SK-MEL-5 (cell line): ENCODE measurements around the gene TRAF6. TPM values are rescaled to one million over a fixed set of nuclear protein-coding genes. Genes with fewer than 3 reads are reported as not detected.
"Not testable (repeated sequence)": the region's sequence is repeated elsewhere in the genome, so short reads cannot be mapped to it uniquely, and the experiment has no call there.

Experiments used
- DNase-seq: peaks from one replicate; pipeline ENCODE4 v3.0.0-alpha.2; 2016; ENCODE audit warnings: low read depth, low spot score
- in situ Hi-C: cut with HindIII; loops from 2 replicates; pipeline ENCODE4 v1.10.0; 2016; ENCODE audit warnings: low sequenced_read_pairs, high pct_unique_total_duplicates, low pct_unique_long_range_greater_than_20kb
- polyA plus RNA-seq, 2 experiments: library from polyadenylated mRNA; depleted of rRNA; stranded (reverse); fragments of >200 nt; gene quantifications; 2 replicates each; pipeline ENCODE4 v1.2.3, GENCODE V29; 2015
- total RNA-seq: library from RNA; depleted of rRNA; stranded (reverse); fragments of >200 nt; shearing (Covaris generic); gene quantifications from 2 replicates; pipeline ENCODE4 v1.2.3, GENCODE V29; 2014; rRNA removed

Gene TRAF6, protein sequence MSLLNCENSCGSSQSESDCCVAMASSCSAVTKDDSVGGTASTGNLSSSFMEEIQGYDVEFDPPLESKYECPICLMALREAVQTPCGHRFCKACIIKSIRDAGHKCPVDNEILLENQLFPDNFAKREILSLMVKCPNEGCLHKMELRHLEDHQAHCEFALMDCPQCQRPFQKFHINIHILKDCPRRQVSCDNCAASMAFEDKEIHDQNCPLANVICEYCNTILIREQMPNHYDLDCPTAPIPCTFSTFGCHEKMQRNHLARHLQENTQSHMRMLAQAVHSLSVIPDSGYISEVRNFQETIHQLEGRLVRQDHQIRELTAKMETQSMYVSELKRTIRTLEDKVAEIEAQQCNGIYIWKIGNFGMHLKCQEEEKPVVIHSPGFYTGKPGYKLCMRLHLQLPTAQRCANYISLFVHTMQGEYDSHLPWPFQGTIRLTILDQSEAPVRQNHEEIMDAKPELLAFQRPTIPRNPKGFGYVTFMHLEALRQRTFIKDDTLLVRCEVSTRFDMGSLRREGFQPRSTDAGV
- total RNA-seq, result 9.6 TPM in 2 replicates
- 3.3 and 5.2 TPM in 2 replicates for polyA plus RNA-seq (2015; cell fraction: cytosol; rRNA removed)
- 15.9 and 17.2 TPM in 2 replicates for polyA plus RNA-seq (2015; cell fraction: nucleus; rRNA removed)

DNA sequence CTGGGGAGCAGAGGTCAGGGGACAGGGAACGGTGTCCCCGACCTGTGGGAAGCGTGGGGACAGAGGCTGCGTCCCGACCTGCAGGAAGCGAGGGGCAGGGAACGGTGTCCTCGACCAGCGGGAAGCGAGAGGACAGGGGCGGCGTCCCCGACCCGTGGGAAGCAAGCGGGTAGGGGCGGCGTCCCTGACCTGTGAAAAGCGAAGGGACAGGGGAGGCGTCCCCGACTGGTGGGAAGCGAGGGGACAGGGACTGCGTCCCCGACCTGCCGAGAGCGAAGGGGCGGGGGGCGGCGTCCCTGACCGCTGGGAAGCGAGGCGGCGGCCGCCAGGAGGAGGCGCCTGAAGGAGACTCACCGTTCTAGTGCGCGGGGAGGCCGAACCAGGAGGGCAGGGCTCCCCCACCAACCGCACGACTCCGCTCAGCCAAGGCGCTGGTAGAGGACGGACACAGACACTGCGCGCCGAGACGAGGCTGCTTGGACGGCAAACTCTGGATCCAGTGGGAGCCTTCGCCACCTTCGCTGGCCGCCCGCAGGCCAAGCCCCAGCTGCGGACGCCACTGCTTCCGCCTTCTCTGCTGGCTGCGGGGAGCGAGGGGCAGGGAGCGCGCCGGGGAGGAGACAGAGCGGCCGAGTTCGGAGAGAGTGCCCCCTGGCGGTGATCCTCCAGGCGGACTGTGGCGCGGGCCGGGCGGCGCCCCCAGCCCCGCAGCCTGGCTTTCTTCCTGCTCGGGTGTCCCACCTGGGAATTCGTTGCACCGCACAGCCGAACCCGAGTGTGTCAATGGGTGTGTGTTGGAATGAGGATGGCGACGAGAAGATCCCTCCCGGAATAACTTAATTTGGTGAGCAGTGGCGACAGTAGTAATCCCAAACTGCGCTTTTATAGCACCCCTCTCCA is at the start of gene TRAF6:
Gene TRAF6, minus strand, starts transcription at position 579 of the 900 bp plus-strand sequence. CDS start 8,757 bp downstream, outside the sequence.
- DNase-seq, result peak; percentile 87
- in situ Hi-C loops, result no loop called here

DNA sequence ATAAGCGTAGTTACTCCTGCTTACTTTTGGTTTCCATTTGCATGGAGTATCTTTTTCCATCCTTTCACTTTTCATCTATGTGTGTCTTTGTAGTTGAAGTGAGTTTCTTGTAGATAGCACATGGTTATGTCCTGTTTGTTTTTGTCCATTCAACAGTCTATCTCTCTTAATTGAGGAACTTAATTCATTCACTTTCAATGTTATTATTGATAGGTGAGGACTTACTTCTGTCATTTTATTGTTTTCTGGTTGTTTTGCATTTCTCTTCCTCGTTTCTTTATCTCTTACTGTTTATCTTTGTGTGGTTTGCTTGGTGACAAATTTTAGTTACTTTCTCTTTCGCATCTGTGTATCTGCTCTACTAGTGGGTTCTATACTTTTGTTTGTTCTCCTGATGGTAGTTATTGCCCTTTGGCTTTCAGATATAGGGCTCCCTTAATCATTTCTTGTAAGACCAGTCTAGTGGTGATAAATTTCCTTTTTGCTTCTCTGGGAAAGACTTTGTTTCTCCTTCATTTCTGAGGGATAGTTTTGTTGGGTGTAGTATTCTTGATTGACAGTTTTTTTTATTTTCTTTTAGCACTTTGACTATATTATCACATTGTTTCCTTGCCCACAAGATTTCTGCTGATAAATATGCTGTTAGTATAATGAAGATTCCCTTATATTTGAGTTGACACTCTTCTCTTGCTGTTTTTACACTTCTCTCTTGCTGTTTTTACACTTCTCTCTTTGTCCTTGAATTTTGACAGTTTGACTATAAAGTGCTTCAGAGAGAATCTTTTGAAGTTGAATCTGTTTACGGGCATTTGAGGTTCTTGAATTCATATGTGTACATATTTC is 48.7 kb upstream of the TRAF6 start:
- in situ Hi-C loops, result no loop called here
- no peak for DNase-seq

- no peak for DNase-seq
- in situ Hi-C loops, result no loop called here
These were observed 47.9 kb upstream of the TRAF6 start for GRCh38 chr11:36557991-36558390.

DNA sequence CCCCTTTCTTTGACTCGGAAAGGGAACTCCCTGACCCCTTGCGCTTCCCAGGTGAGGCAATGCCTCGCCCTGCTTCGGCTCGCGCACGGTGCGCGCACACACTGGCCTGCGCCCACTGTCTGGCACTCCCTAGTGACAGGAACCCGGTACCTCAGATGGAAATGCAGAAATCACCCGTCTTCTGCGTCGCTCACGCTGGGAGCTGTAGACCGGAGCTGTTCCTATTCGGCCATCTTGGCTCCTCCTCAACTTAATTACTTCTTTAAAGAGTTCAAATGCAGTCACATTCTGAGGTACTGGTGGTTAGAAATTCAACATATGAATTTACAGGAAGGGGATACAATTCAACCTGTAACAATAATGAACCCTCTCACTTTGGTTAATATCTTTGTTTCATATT is 47.3 kb upstream of the TRAF6 start:
- in situ Hi-C loops, DNase-seq: not testable (repeated sequence)

DNA sequence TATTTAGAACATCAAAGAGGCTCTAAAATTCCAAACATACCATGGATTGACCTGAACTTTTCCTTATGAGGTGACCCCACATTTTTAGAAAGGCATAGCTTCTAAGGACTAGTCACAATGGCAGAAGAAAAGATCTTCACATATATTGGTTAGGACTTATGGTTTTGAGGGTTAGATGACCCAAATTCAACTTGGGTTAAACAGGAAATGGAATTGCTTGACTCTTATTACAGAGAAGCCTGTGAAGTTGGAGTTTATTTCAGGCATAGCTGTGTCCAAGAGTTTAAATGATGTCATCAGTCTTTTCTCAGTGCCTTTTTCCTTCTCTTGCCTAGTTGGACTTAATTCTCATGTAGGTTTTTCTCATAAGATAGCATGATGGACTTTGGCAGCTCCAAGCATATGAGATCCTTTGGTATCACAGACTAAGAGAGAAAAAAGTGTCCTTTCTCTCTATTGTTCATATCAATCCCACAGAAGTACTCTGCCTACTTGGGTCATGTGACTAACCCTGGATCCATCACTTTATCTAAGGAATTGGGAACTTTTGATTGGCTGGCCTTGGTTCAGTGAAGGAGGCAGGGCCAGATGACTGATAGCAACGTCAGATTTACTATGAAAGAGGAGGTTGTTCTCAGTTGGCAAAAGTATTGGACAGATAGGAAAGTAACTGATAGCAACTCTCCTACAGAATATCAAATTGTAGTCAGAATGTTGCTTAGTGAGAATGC is 40.5 kb upstream of the TRAF6 start:
- DNase-seq, result no peak
- in situ Hi-C loops, result no loop called here

GRCh38 chr11:36540998-36541397 is 30.9 kb upstream of the TRAF6 start:
- in situ Hi-C loops, result no loop called here
- peak; percentile 88 for DNase-seq

GRCh38 chr11:36534276-36534840 is 24.3 kb upstream of the TRAF6 start:
- in situ Hi-C loops, result no loop called here
- DNase-seq, result no peak

DNA sequence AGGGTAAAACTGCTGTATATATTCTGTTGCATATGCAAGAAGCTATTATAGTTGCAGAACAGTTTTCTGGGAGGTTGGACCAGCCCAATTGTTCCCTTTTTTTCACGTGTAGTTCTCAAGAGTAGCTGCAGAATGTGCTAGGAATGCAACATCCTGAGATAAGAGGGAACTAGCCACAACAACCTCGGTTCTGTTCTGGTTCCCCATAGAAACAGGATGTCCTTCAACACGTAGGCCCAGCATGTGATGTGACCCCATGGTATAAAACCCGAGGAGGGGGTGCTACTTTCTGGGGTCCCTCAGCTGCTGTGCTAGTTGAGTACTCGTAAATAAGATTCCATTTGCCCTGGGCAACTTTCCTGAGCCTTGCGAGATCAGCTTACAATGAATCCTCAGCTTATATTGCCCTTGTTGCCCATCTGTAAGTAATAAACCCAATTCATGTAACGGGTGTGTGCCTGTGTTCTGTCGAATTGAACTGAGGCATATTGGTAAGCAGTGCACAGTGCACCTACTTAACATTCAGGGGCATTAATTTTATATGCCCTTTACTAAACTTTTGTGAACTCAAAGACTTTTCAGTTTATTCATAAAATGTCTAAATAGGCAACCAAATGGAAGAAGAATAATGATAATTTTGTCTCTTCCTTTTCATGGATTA is 23.0 kb upstream of the TRAF6 start:
- in situ Hi-C loops, result no loop called here
- no peak for DNase-seq

DNA sequence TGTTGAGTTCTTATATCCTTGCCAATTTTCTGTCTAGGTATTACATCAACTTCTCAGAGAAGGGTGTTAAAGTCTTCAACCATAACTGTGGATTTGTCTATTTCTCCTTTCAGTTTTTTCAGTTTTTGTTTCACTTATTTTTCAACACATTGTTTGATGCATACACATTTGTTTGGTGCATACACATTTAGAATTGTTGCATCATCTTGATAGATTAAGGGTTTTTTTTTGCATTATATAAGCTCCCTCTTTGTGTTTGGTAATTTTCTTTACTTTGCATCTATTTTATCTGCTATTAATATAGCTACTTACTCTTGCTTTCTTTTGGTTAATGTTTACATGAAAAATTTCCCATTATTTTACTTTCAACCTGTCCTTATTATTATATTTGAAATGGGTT is 20.8 kb upstream of the TRAF6 start:
- no peak for DNase-seq
- in situ Hi-C loops, result no loop called here

DNA sequence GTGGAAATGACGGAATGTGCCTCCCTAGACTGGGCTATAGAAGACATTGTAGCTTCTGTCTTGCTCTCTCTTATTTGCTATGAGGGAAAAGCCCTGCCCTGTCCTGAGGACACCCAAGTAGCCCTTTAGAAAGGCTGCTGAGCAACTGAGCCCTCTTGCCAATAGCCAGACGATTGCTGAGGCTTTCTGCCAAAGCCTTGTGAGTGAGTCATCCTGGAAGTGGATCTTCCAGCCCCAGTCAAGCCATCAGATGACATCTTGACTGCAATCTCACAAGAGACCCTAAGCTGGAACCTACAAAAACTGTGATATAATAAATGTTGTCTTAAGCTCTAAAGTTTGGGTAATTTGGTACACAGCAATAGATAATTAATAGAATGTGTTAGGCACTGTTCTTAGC is 3.9 kb upstream of the TRAF6 start:
- in situ Hi-C loops, result no loop called here
- no peak for DNase-seq

- in situ Hi-C loops, result no loop called here
- no peak for DNase-seq
These were observed 1.9 kb upstream of the TRAF6 start for GRCh38 chr11:36512016-36512415.

DNA sequence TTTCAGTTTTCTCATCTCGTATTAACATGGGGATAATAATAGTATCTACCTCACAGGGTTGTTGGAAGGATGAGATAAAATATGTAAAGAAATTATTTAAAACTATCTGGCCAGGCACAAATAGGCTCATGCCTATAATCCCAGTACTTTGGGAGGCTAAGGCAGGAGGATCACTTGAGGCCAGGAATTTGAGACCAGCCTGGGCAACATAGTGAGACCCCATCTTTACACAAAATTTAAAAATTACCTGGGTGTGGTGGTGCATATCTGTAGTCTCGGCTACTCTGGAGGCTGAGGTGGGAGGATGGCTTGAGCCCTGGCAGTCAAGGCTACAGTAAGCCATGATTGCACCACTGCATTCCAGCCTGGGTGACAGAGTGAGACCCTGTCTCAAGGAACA is 990 bp upstream of the TRAF6 start:
- DNase-seq, in situ Hi-C loops: not testable (repeated sequence)

- in situ Hi-C loops, result no loop called here
- peak; percentile 57 for DNase-seq
These were observed 496 bp upstream of the TRAF6 start for GRCh38 chr11:36510594-36510942.

DNA sequence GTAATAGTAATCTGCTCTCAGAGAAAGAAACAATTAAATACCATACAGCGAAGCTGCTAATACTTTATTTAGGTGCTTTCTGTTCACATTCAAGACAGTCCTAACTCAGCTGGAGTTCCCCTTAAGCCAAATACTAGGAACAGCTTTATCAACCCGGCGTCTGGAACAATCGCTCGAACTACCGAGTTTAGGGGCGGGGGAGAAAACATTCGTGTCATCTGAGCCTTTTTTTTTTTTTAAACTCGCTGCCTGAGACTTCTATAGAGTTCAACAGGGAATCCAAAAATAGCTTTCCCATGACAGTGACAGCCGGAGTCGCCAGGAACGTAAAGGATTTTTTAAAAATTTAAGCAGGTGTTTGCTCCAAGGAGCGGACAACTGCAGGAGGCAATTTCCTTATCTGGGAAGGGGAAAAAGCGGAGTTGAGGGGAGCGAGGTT is 852 bp downstream of the TRAF6 start:
- DNase-seq, result peak; percentile 34
- in situ Hi-C loops, result no loop called here

- in situ Hi-C loops, result no loop called here
- DNase-seq, result peak; percentile 12
These were observed 1.3 kb downstream of the TRAF6 start for GRCh38 chr11:36508743-36509142.
